Karpas-422 (cell line): ENCODE results near the gene KCNH5. TPM values are rescaled to one million over a fixed set of nuclear protein-coding genes. Genes with fewer than 3 reads are reported as not detected.

ENCODE experiments used
- DNase-seq: peaks from one replicate; pipeline ENCODE4 v3.0.0-alpha.2; 2015
- H2AFZ ChIP-seq: fragments of 200-600 bp; sonication (generic); 2 replicates; pipeline ENCODE4 v1.6.1; 2014; ENCODE audit warnings: antibody characterized with exemption, low read length, mixed read lengths
- H3K27ac ChIP-seq: fragments of 200-600 bp; sonication (generic); 2 replicates; pipeline ENCODE4 v1.5.1; 2014; ENCODE audit warnings: mild to moderate bottlenecking, low read length, moderate library complexity
- H3K27me3 ChIP-seq: fragments of 200-600 bp; sonication (generic); 2 replicates; pipeline ENCODE4 v1.6.1; 2014; ENCODE audit warnings: low read length, mixed read lengths
- H3K36me3 ChIP-seq: fragments of 200-600 bp; sonication (generic); 2 replicates; pipeline ENCODE4 v1.6.1; 2014; ENCODE audit warnings: low read length, mixed read lengths; ENCODE audit not compliant: insufficient read depth
- H3K4me1 ChIP-seq: fragments of 200-600 bp; sonication (generic); 2 replicates; pipeline ENCODE4 v1.6.1; 2014; ENCODE audit warnings: mild to moderate bottlenecking, low read length, mixed read lengths
- H3K4me2 ChIP-seq: fragments of 200-600 bp; sonication (generic); 2 replicates; pipeline ENCODE4 v1.6.1; 2014; ENCODE audit warnings: low read length, low read depth, mild to moderate bottlenecking; ENCODE audit not compliant: poor library complexity, severe bottlenecking
- H3K4me3 ChIP-seq: fragments of 200-600 bp; sonication (generic); 2 replicates; pipeline ENCODE4 v1.5.1; 2014; ENCODE audit warnings: mild to moderate bottlenecking, antibody characterized with exemption, low read length, mixed read lengths
- H3K79me2 ChIP-seq: fragments of 200-600 bp; sonication (generic); 2 replicates; pipeline ENCODE4 v1.6.1; 2014; ENCODE audit warnings: mild to moderate bottlenecking, low read length, mixed read lengths
- H3K9ac ChIP-seq: fragments of 200-600 bp; sonication (generic); 2 replicates; pipeline ENCODE4 v1.6.0; 2014; ENCODE audit warnings: low read length
- H3K9me2 ChIP-seq: fragments of 200-600 bp; sonication (generic), shearing (Covaris generic); replicated peaks from 2 replicates; pipeline ENCODE4 v1.6.0; 2014; ENCODE audit warnings: mild to moderate bottlenecking, low read length, moderate library complexity; ENCODE audit not compliant: insufficient read depth
- H3K9me3 ChIP-seq: fragments of 300-700, 200-600 bp; sonication (generic); 2 replicates; pipeline ENCODE4 v1.6.1; 2014; ENCODE audit warnings: low read length, mixed read lengths
- H4K20me1 ChIP-seq: fragments of 200-600 bp; sonication (generic); 2 replicates; pipeline ENCODE4 v1.6.1; 2014; ENCODE audit warnings: mild to moderate bottlenecking, antibody characterized with exemption, low read length, low read depth; ENCODE audit not compliant: insufficient read depth
- total RNA-seq: library from RNA; depleted of rRNA; stranded (reverse); fragments of >200 nt; shearing (Covaris generic); gene quantifications from 2 replicates; pipeline ENCODE4 v1.2.3, GENCODE V29; 2014; ENCODE audit warnings: low replicate concordance

The KCNH5 gene
- total RNA-seq, 1 experiment from 2014 or later: 0.04 TPM

DNA sequence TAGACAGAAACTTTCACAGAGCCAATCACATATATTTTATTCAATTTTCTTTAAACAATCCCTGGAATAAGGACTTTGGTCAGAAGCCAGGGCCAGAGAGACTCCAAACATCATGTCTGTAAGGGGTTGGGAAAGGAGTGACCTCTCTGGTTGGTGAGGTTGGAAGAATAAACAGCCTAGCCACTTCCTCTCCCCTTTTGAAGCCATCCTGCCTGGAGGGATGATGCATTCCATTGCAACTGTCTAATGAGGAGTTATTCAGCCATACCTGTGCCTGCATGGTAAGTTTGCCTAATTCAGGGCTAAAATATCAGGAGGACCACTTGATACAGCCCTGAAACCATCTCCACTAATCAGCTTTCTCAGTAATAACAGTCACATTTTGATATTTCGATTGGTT, 299.8 kb downstream of the KCNH5 start:
- no peaks in the 10 kb centered on the region for H3K27me3 ChIP-seq
- H4K20me1 ChIP-seq: no peaks in the 10 kb centered on the region
- H3K9me3 ChIP-seq: no peaks in the 10 kb centered on the region
- no peak overlapping the region for H3K9ac ChIP-seq
- no peak overlapping the region for H2AFZ ChIP-seq
- H3K4me2 ChIP-seq: no peak overlapping the region
- H3K4me1 ChIP-seq: peaks cover 16% of the 10 kb centered on the region
- no peaks in the 10 kb centered on the region for H3K79me2 ChIP-seq
- no peak overlapping the region for H3K4me3 ChIP-seq
- DNase-seq: no peak
- H3K36me3 ChIP-seq: no peaks in the 10 kb centered on the region
- no peak overlapping the region for H3K27ac ChIP-seq
- no peaks in the 10 kb centered on the region for H3K9me2 ChIP-seq

DNA sequence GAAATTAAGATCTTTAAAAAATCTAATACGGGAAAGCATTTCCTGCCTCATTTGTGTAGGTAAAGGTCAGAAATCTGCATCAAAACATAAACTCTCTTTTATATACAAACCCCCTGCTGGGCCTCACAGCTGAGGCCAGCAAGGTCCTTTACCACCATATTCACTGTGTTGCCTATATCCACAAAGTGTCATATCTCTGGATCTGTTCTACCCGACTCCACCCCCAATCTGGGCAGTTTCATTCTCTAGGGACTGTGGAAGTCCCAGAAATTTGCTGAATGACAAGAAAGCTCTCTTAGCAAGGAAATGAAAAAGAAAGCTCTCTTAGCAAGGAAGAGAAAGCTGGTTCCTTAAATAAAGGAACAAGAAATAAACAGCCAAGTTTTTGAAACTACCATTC, 301.7 kb downstream of the KCNH5 start:
- Histone ChIP-seq H2AFZ (no peak overlapping the region), H3K36me3 (no peaks in the 10 kb centered on the region), H3K4me2 (peak overlapping the region; percentile 34), H3K4me1 (peaks cover 16% of the 10 kb centered on the region), H3K27me3 (no peaks in the 10 kb centered on the region), H3K9me3 (no peaks in the 10 kb centered on the region), H3K9me2 (no peaks in the 10 kb centered on the region), H3K79me2 (no peaks in the 10 kb centered on the region), H3K9ac (no peak overlapping the region), H3K4me3 (no peak overlapping the region), H4K20me1 (no peaks in the 10 kb centered on the region), H3K27ac (no peak overlapping the region)
- DNase-seq: no peak

DNA sequence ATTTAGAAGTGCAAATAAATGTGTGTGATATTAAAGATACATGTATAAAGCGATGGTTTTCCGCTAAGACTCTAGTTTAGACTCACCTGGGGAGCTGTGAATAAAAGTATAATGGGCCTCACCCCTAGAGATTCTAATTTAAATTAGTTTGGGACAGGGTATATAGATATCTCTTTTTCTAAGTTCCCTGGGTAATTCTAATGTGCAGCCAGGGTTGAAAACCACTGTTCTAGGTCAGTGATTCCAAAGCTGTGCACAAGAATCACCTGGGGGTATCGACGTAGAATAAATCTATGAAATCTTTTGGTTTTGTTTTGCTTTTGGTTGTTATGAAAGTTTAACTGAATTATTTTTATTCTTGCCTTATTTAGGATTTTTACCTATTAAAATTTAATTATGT, 302.1 kb downstream of the KCNH5 start:
- Histone ChIP-seq H3K36me3 (no peaks in the 10 kb centered on the region), H3K4me3 (peak overlapping the region; percentile 21; the same call in 1 of the 2 replicates), H4K20me1 (no peaks in the 10 kb centered on the region)

DNA sequence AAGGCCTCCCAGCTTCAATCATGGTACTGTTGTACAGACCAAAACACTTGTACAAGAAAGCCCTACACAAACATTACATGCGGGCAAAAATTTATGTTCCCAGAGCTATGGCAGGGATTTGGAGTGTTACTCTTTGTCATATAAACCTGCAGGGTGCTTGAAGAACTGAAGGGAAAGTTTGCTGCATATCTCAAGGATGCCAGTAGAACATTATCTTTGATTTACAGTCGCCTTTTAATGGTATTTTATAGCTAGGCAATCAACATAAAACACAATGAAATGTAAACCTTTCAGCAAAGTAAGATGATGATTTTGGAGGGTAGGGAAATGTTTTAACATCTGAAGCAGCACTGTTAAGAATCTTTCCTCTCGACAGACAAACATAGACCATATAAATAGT, 305.6 kb downstream of the KCNH5 start:
- Histone ChIP-seq H3K36me3 (no peaks in the 10 kb centered on the region), H3K27me3 (no peaks in the 10 kb centered on the region), H3K4me3 (no peak overlapping the region), H3K4me2 (no peak overlapping the region), H3K9me2 (no peaks in the 10 kb centered on the region), H4K20me1 (no peaks in the 10 kb centered on the region), H3K9me3 (no peaks in the 10 kb centered on the region), H3K27ac (no peak overlapping the region), H3K79me2 (no peaks in the 10 kb centered on the region), H2AFZ (no peak overlapping the region), H3K4me1 (peaks cover 16% of the 10 kb centered on the region), H3K9ac (no peak overlapping the region)
- DNase-seq: no peak

More for the DNA sequence above, 302.1 kb downstream of the KCNH5 start:
- H3K4me2 ChIP-seq: peak overlapping the region; percentile 34
- H2AFZ ChIP-seq: no peak overlapping the region
- H3K27me3 ChIP-seq: no peaks in the 10 kb centered on the region
- H3K9me3 ChIP-seq: no peaks in the 10 kb centered on the region
- no peaks in the 10 kb centered on the region for H3K79me2 ChIP-seq
- H3K27ac ChIP-seq: no peak overlapping the region
- H3K4me1 ChIP-seq: peaks cover 16% of the 10 kb centered on the region
- H3K9me2 ChIP-seq: no peaks in the 10 kb centered on the region
- H3K9ac ChIP-seq: no peak overlapping the region
- DNase-seq: peak; percentile 62

DNA sequence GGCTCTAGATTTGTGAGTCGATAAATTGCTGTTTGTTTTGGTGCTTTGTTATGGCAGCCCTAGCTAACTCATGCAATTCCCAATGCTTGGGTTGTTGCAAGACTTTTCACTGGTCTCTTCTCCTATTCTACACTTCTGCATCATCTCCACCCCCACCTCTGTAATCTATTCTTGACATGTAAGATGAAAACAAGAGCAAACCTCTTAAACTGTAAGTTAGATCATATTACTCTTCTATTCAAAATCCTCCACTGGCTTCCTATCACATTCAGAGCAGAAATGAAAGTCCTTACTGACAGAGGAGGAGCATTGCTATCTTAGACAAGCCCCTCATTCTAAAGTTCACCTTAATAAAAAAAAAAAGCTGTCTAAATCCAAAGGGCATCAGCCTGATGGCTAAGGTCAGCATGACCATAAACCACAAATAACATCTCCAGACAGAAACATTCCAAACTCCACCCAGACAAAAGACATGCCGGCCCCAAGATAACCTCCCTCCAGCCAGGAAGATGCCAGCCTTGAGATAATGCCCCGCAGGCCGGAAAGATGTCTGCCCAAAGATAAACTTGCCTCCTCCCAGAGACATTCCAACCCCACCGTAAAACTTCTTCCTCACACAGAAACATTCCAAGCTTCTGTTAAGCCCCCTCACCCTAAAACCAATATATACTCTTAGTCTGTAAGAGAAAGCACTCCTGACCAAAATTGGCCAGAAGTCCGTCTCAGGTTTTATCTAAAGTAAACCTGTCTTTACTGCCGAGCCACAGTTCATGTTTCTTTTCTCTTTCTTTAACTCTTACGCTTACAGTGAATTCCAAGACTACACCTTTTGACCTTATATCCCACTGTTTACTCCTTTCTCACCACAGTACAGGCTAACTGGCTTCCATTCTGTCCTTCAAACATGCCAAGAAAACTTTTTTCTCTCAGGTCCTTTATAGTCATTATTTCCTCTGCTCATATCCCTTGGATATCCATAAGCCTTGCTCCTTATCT, 308.9 kb downstream of the KCNH5 start:
- Histone ChIP-seq H3K27ac (no peak overlapping the region), H3K9me3 (no peaks in the 10 kb centered on the region)

DNA sequence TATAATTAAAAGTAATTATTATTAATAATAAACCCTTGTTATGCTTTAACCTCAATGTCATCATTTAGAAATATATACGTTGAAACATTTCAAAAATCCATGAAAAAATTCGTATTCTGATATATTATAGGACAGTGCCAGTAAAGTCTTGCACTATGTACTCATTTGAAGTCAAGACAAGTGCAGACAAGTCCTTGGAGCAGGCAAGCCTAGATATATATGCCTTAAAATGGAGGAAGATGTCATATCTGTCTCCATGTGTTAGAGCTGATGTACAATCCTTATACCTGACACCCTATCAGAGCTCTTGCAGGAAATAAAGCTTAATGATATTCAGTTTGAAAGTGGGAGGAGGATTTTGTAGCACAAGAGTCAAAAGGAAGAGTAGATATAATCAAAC, 310.4 kb downstream of the KCNH5 start:
- H3K9me2 ChIP-seq: no peaks in the 10 kb centered on the region
- no peak overlapping the region for H2AFZ ChIP-seq
- H4K20me1 ChIP-seq: no peaks in the 10 kb centered on the region
- no peaks in the 10 kb centered on the region for H3K9me3 ChIP-seq
- no peak overlapping the region for H3K4me2 ChIP-seq
- H3K27me3 ChIP-seq: no peaks in the 10 kb centered on the region
- no peaks in the 10 kb centered on the region for H3K79me2 ChIP-seq
- DNase-seq: no peak
- no peak overlapping the region for H3K4me3 ChIP-seq
- H3K4me1 ChIP-seq: no peaks in the 10 kb centered on the region
- no peaks in the 10 kb centered on the region for H3K36me3 ChIP-seq
- no peak overlapping the region for H3K27ac ChIP-seq
- H3K9ac ChIP-seq: no peak overlapping the region

More for the DNA sequence above, 308.9 kb downstream of the KCNH5 start:
- Histone ChIP-seq H3K9me2 (no peaks in the 10 kb centered on the region), H2AFZ (no peak overlapping the region), H3K4me1 (no peaks in the 10 kb centered on the region), H3K36me3 (no peaks in the 10 kb centered on the region), H3K9ac (no peak overlapping the region), H3K4me3 (no peak overlapping the region), H4K20me1 (no peaks in the 10 kb centered on the region), H3K27me3 (no peaks in the 10 kb centered on the region), H3K4me2 (no peak overlapping the region), H3K79me2 (no peaks in the 10 kb centered on the region)
- DNase-seq: no peak

DNA sequence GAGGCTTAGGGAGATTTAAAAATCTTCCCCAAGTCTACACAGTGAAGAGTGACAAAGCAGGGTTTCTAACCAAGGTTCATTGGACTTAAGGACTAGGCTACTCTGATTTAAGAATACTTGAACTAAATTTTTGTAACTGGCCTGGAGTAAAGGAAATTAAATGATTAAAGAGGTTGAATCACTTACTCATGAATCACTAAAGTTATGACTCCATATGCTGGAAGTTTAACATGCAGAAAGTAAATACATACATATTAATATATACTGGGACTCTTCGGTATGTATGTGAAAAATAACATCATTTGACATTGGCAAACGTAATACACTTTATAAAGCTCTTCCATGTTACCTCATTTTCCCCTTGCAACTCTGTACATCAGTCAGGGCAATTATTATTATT, 322.9 kb downstream of the KCNH5 start:
- Histone ChIP-seq H3K4me1 (no peaks in the 10 kb centered on the region), H3K9me3 (no peaks in the 10 kb centered on the region), H3K27ac (no peak overlapping the region), H3K27me3 (no peaks in the 10 kb centered on the region), H3K36me3 (no peaks in the 10 kb centered on the region), H3K9ac (no peak overlapping the region), H3K79me2 (no peaks in the 10 kb centered on the region), H3K4me3 (no peak overlapping the region), H2AFZ (no peak overlapping the region), H3K9me2 (no peaks in the 10 kb centered on the region), H3K4me2 (no peak overlapping the region), H4K20me1 (no peaks in the 10 kb centered on the region)
- DNase-seq: no peak

DNA sequence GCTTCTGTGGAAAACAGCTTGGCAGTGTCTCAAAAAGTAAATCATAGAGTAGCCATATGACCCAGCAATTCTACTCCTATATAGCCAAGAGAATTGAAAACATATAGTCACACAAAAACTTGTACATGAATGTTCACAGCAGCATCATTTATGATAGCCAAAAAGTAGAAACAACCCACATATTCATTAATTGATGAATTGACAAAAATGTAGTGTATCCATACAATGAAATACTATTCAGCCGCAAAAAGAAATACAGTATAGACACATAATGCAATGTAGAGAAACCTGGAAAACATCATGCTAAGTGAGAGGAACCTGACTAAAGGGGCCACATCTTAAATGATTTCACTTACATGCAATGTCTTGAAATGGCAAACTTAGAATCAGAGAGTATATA, 326.6 kb downstream of the KCNH5 start:
- Histone ChIP-seq H3K9me3 (no peaks in the 10 kb centered on the region), H3K9ac (no peak overlapping the region), H2AFZ (no peak overlapping the region), H3K36me3 (no peaks in the 10 kb centered on the region), H3K27me3 (no peaks in the 10 kb centered on the region), H3K27ac (no peak overlapping the region), H3K9me2 (no peaks in the 10 kb centered on the region), H4K20me1 (no peaks in the 10 kb centered on the region), H3K4me1 (no peaks in the 10 kb centered on the region), H3K4me2 (no peak overlapping the region), H3K79me2 (no peaks in the 10 kb centered on the region), H3K4me3 (no peak overlapping the region)
- no peak for DNase-seq
